ENCODE results near the gene PRKAG1. TPM values are rescaled to one million over a fixed set of nuclear protein-coding genes. Genes with fewer than 3 reads are reported as not detected.

PRKAG1 gene
- total and polyA plus RNA-seq, 4 donors, result 15.5 to 31.5 (median 20.9) TPM

DNA sequence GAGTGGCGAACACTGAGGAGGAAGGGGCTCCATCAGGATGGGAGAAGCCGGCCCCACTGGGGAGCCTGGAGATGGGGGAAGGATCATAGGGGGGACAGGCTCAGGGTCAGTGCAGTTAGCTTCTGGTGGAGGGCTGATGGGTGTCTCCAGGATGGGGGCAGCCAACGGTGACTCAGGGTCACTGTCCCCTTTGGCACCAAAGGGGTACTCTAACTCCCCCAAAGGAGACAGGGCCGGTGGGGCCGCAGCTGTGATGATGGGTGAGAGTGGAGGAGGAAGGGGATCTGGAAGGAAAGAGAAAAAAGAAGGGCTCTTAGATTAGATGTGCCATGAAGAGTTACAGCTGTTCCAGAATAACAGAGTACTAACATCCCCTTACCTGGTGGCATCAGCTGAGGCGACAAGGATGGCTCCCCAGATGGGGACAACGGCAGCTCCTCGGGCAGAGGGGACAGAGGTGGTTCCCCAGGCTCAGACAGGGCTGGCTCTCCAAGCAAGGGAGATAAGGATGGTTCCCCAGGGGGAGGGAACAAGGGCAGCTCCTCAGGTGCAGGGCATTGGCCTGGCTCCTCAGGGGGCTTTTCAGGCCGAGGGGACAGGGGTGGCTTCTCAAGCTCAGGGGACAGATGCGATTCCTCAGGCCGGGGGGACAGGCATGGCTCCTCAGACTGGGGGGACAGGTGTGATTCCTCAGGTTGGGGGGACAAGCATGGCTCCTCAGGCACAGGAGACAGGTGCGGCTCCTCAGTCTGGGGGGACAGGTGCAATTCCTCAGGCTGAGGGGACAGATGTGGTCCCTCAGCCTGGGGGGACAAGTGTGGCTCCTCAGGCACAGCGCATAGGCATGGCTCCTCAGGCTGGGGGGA, 32.2 kb upstream of the PRKAG1 start:
- Histone ChIP-seq H3K4me1 (ENCODE audit: control insufficient read depth in 4 of 4, insufficient read depth in 4 of 4, low read length in 3 of 4) (peaks cover 4 to 12% (median 7%) of the 10 kb centered on the region in 4 donors), H3K27ac (ENCODE audit: low read depth in 1 of 2, low read length in 2 of 2) (no peak overlapping the region), H3K4me3 (ENCODE audit: low read depth in 1 of 3, low read length in 3 of 3) (no peak overlapping the region), H3K9ac (ENCODE audit: low read depth in 1 of 2, low read length in 2 of 2) (no peak overlapping the region), H3K9me3 (ENCODE audit: control insufficient read depth in 4 of 4, low read length in 3 of 4) (no peaks in the 10 kb centered on the region), H3K36me3 (ENCODE audit: control insufficient read depth in 4 of 4, insufficient read depth in 3 of 4, low read depth in 1 of 4, low read length in 3 of 4) (peaks cover 43 to 85% (median 61%) of the 10 kb centered on the region in 4 donors), H3K27me3 (ENCODE audit: control insufficient read depth in 4 of 4, insufficient read depth in 4 of 4, low read length in 3 of 4) (no peaks in the 10 kb centered on the region)
- no peak for TF ChIP-seq YY1 (IDR thresholded peaks at IDR 0.05)
- no peak for TF ChIP-seq HNF4G (IDR thresholded peaks at IDR 0.05)
- TF ChIP-seq, protein P1, sequence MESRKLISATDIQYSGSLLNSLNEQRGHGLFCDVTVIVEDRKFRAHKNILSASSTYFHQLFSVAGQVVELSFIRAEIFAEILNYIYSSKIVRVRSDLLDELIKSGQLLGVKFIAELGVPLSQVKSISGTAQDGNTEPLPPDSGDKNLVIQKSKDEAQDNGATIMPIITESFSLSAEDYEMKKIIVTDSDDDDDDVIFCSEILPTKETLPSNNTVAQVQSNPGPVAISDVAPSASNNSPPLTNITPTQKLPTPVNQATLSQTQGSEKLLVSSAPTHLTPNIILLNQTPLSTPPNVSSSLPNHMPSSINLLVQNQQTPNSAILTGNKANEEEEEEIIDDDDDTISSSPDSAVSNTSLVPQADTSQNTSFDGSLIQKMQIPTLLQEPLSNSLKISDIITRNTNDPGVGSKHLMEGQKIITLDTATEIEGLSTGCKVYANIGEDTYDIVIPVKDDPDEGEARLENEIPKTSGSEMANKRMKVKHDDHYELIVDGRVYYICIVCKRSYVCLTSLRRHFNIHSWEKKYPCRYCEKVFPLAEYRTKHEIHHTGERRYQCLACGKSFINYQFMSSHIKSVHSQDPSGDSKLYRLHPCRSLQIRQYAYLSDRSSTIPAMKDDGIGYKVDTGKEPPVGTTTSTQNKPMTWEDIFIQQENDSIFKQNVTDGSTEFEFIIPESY (IDR thresholded peaks at IDR 0.05), result no peak
- no peak for TF ChIP-seq HNF4A (conservative IDR thresholded peaks at IDR 0.05)
- TF ChIP-seq, protein P2, sequence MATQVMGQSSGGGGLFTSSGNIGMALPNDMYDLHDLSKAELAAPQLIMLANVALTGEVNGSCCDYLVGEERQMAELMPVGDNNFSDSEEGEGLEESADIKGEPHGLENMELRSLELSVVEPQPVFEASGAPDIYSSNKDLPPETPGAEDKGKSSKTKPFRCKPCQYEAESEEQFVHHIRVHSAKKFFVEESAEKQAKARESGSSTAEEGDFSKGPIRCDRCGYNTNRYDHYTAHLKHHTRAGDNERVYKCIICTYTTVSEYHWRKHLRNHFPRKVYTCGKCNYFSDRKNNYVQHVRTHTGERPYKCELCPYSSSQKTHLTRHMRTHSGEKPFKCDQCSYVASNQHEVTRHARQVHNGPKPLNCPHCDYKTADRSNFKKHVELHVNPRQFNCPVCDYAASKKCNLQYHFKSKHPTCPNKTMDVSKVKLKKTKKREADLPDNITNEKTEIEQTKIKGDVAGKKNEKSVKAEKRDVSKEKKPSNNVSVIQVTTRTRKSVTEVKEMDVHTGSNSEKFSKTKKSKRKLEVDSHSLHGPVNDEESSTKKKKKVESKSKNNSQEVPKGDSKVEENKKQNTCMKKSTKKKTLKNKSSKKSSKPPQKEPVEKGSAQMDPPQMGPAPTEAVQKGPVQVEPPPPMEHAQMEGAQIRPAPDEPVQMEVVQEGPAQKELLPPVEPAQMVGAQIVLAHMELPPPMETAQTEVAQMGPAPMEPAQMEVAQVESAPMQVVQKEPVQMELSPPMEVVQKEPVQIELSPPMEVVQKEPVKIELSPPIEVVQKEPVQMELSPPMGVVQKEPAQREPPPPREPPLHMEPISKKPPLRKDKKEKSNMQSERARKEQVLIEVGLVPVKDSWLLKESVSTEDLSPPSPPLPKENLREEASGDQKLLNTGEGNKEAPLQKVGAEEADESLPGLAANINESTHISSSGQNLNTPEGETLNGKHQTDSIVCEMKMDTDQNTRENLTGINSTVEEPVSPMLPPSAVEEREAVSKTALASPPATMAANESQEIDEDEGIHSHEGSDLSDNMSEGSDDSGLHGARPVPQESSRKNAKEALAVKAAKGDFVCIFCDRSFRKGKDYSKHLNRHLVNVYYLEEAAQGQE (IDR thresholded peaks at IDR 0.05), result no peak
- TF ChIP-seq TAF1 (conservative IDR thresholded peaks at IDR 0.05), result no peak
- no peak for TF ChIP-seq FOXA1 (IDR thresholded peaks at IDR 0.05)
- TF ChIP-seq SP1 (IDR thresholded peaks at IDR 0.05), result no peak
- no peak for TF ChIP-seq EGR1 (IDR thresholded peaks at IDR 0.05; ENCODE audit: low read depth in 2 of 2)
- TF ChIP-seq JUND (IDR thresholded peaks at IDR 0.05), result no peak
- TF ChIP-seq, protein P3, sequence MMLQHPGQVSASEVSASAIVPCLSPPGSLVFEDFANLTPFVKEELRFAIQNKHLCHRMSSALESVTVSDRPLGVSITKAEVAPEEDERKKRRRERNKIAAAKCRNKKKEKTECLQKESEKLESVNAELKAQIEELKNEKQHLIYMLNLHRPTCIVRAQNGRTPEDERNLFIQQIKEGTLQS (IDR thresholded peaks at IDR 0.05), result no peak
- TF ChIP-seq, protein P4, sequence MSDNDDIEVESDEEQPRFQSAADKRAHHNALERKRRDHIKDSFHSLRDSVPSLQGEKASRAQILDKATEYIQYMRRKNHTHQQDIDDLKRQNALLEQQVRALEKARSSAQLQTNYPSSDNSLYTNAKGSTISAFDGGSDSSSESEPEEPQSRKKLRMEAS (IDR thresholded peaks at IDR 0.05), result no peak
- no peak for TF ChIP-seq GABPA (IDR thresholded peaks at IDR 0.05 in 1 of 2, conservative IDR thresholded peaks at IDR 0.05 in 1 of 2)
- no peak for TF ChIP-seq RXRA (IDR thresholded peaks at IDR 0.05)
- no peak for TF ChIP-seq NR2F2 (IDR thresholded peaks at IDR 0.05)
- TF ChIP-seq, protein P5, sequence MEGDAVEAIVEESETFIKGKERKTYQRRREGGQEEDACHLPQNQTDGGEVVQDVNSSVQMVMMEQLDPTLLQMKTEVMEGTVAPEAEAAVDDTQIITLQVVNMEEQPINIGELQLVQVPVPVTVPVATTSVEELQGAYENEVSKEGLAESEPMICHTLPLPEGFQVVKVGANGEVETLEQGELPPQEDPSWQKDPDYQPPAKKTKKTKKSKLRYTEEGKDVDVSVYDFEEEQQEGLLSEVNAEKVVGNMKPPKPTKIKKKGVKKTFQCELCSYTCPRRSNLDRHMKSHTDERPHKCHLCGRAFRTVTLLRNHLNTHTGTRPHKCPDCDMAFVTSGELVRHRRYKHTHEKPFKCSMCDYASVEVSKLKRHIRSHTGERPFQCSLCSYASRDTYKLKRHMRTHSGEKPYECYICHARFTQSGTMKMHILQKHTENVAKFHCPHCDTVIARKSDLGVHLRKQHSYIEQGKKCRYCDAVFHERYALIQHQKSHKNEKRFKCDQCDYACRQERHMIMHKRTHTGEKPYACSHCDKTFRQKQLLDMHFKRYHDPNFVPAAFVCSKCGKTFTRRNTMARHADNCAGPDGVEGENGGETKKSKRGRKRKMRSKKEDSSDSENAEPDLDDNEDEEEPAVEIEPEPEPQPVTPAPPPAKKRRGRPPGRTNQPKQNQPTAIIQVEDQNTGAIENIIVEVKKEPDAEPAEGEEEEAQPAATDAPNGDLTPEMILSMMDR (IDR thresholded peaks at IDR 0.05; ENCODE audit: low read depth, low read length, missing input control), result no peak
- no peak for TF ChIP-seq RAD21 (IDR thresholded peaks at IDR 0.05)
- no peak for TF ChIP-seq FOXA2 (IDR thresholded peaks at IDR 0.05)
- 94% methylated on average over 13 of the region's 13 CpGs for WGBS
- DNase-seq (ENCODE audit: low spot score), result no peak

All from liver (tissue), 9 donors.